ENCODE measurements around the gene ST3GAL3. TPM values are rescaled to one million over a fixed set of nuclear protein-coding genes. Genes with fewer than 3 reads are reported as not detected.

The ST3GAL3 gene
- total RNA-seq, 1 donor = 16.8 TPM

DNA sequence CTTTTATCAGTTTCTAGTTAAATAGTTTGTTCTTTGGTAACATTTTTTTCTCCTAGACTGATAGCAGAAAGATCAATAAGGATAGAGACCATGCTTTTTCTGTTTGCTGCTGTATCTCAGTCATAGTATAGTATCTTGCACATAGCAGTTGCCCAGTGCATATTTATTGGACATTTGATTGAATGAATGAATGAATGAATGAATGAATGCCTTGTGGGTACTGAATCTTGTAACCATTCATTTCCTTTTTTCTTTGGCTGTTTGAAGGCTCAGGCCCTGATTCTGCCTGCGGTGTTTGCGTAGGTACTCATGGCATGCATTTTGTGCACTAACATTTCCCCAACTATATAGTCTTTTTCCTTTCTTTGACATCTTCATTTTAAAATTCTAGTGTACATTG, 83.9 kb downstream of the ST3GAL3 start:
- DNase-seq (ENCODE audit: low read depth) = no peak
- TF ChIP-seq, protein P1, sequence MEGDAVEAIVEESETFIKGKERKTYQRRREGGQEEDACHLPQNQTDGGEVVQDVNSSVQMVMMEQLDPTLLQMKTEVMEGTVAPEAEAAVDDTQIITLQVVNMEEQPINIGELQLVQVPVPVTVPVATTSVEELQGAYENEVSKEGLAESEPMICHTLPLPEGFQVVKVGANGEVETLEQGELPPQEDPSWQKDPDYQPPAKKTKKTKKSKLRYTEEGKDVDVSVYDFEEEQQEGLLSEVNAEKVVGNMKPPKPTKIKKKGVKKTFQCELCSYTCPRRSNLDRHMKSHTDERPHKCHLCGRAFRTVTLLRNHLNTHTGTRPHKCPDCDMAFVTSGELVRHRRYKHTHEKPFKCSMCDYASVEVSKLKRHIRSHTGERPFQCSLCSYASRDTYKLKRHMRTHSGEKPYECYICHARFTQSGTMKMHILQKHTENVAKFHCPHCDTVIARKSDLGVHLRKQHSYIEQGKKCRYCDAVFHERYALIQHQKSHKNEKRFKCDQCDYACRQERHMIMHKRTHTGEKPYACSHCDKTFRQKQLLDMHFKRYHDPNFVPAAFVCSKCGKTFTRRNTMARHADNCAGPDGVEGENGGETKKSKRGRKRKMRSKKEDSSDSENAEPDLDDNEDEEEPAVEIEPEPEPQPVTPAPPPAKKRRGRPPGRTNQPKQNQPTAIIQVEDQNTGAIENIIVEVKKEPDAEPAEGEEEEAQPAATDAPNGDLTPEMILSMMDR (IDR thresholded peaks at IDR 0.05; ENCODE audit: insufficient read depth, low read depth, low read length) = no peak
- no peak overlapping the region for H3K4me3 ChIP-seq (ENCODE audit: low read depth, low read length)

DNA sequence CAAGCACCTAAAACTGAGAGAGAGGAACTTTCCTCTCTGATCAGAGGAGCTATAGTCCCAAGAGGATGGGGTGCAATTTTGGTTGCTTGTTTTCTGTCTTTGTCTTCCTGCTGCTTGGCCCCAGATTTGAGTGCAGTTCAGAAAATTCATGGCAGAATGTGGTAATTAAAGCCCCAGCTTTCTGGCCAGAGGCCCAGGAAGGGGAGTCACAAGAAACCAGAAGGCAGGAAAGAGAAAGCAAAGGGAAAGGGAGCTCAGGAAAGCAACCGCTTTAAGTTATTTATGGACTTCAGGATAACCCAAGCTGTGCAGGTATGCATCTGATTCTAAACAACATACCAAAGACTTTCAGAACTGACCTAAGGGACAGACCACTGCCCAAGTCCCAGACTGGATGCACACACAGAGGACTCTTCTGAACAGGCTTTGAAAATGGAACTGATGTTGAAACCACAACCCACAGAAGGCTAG, 88.8 kb downstream of the ST3GAL3 start:
- DNase-seq (ENCODE audit: low read depth) = peak; percentile 79
- no peak overlapping the region for H3K4me3 ChIP-seq (ENCODE audit: low read depth, low read length)
- TF ChIP-seq, protein P1 (IDR thresholded peaks at IDR 0.05; ENCODE audit: insufficient read depth, low read depth, low read length) = no peak

DNA sequence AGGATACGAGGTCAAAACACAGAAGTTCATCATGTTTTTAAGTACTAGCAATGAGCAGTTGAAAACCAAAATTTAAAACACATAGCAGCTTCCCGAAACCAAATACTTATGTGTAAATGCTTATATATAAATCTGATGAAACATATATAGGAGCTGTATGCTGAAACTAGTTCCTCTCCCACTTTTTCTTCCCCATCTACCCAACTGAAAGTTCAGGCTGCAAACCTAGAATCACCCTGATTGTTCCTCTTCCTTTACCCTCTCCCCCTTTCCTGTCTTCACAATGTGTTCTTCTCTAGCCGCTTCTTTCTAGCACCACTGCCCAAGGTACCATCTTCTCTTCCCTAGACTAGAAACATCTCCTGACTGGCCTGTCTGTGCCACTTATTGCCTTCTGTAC, 90.6 kb downstream of the ST3GAL3 start:
- TF ChIP-seq, protein P1 (IDR thresholded peaks at IDR 0.05; ENCODE audit: insufficient read depth, low read depth, low read length) = no peak

DNA sequence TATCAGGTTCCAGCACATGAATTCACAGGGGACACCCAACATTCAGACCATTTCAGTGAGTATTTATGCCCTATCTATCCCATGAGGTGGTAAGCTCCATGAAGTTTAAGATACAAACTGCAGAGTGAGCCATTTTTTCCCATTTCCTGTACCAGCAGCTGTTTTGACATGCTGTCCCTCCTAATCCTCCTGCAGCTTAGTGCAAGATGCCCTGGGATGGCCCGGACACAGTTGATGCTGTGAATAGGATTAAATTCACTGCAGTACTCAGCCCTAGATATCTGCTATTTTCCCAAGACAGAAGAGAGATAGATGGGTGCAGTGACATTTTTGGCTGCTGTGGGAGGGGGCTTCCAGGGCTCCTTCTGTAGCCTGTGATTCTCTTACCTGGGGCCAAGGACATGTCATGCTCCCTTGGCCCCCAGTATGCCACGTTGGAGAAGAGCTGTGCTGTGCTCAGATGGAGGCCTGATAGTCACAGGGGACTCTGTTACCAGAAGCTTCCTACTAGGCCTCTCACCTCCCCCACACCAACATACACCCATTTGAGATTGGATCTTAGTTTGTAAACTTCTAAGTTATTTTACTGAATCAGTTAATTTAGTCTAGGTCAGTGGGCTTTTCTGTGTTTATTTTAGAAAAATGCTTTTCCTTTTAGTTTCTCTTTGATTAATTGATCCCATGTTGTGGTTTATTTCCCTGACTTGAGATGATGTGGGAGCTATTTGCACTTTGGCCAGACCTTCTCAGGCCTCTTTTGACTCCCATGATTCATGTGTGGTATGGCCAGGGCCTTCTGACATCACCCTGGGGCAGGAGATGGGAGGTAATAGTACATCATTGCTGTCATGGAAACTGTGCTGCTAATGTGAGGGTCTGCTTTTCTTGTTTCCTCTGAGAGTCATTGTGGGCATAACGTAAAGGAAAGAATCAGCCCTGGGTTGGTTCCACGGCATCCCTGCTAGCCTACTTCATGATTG, 92.6 kb downstream of the ST3GAL3 start:
- peak; percentile 81 for DNase-seq (ENCODE audit: low read depth)
- H3K4me3 ChIP-seq (ENCODE audit: low read depth, low read length) = no peak overlapping the region
- TF ChIP-seq, protein P1 (IDR thresholded peaks at IDR 0.05; ENCODE audit: insufficient read depth, low read depth, low read length) = no peak

More for the DNA sequence above, 90.6 kb downstream of the ST3GAL3 start:
- no peak overlapping the region for H3K4me3 ChIP-seq (ENCODE audit: low read depth, low read length)
- no peak for DNase-seq (ENCODE audit: low read depth)

DNA sequence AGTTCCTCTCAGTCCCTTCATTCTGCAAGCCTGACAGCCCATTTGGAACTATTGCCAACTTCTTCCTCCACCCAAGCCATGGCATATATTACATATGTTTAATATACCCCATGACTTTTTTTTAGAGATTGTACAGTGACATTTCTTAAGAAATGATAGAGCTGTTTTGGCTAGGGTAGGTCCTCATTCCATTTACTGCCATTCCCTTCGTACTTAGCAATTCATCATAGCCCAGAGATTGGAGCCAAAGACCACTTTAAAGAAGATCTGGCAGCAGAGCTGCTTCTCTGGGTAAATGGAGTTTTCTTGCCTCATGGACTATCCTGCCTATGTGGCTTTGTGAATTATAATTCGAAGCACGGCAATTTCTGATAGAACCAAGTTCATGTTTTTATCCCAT, 93.4 kb downstream of the ST3GAL3 start:
- no peak overlapping the region for H3K4me3 ChIP-seq (ENCODE audit: low read depth, low read length)
- DNase-seq (ENCODE audit: low read depth) = no peak
- TF ChIP-seq, protein P1 (IDR thresholded peaks at IDR 0.05; ENCODE audit: insufficient read depth, low read depth, low read length) = no peak

DNA sequence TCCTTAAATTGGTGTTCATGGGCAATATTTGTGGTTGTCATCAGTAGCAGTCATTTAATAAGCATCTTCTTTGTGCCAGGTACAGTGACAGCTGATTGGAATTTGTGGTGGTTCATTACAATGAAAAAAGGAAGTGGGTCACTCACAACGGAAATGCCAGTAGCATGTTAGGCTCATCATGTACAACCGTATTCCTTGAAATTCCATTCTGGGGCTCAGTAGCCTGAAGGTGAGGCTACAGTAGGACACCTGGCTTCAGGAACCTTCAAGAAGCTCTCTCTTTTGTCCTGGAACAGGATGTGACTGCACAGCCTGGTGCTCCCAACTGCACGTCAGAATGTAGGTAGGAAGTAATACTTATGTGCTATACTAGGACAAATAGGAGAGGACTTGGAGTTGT, 93.9 kb downstream of the ST3GAL3 start:
- TF ChIP-seq, protein P1 (IDR thresholded peaks at IDR 0.05; ENCODE audit: insufficient read depth, low read depth, low read length) = no peak
- no peak overlapping the region for H3K4me3 ChIP-seq (ENCODE audit: low read depth, low read length)
- DNase-seq (ENCODE audit: low read depth) = no peak

Measured in fibroblast of villous mesenchyme (primary cell).